ENCODE measurements around the gene PPM1F. TPM values are rescaled to one million over a fixed set of nuclear protein-coding genes. Genes with fewer than 3 reads are reported as not detected.

The PPM1F gene
- total RNA-seq, 1 donor from 2014 or later: 76.0 TPM

- Histone ChIP-seq H3K9me3 (no peaks in the 10 kb centered on the region), H3K27ac (no peak overlapping the region), H3K27me3 (no peaks in the 10 kb centered on the region), H3K4me3 (no peak overlapping the region), H3K36me3 (peaks cover 21 to 37% of the 10 kb centered on the region in 2 donors), H3K4me1 (no peaks in the 10 kb centered on the region)
- TF ChIP-seq CTCF (IDR thresholded peaks at IDR 0.05): no peak
- DNase-seq (ENCODE audit: low spot score in 2 of 2): no peak
- intact Hi-C loops (cut with DNase I): no loop called here
Observed at GRCh38 chr22:21919526-21920307, 32.9 kb downstream of the PPM1F start.

- Histone ChIP-seq H3K9me3 (no peaks in the 10 kb centered on the region), H3K27me3 (no peaks in the 10 kb centered on the region), H3K4me1 (no peaks in the 10 kb centered on the region), H3K27ac (no peak overlapping the region), H3K36me3 (peaks cover 21 to 30% of the 10 kb centered on the region in 2 donors), H3K4me3 (no peak overlapping the region)
- intact Hi-C loops (cut with DNase I): no loop called here
- TF ChIP-seq CTCF (IDR thresholded peaks at IDR 0.05): no peak
- DNase-seq (ENCODE audit: low spot score in 2 of 2): no peak
Observed at GRCh38 chr22:21918466-21919185, 34.0 kb downstream of the PPM1F start.

GRCh38 chr22:21917959-21918261 is 34.7 kb downstream of the PPM1F start:
- Histone ChIP-seq H3K27me3 (no peaks in the 10 kb centered on the region), H3K4me1 (no peaks in the 10 kb centered on the region), H3K27ac (no peak overlapping the region), H3K36me3 (peaks cover 18 to 24% of the 10 kb centered on the region in 2 donors), H3K4me3 (no peak overlapping the region), H3K9me3 (no peaks in the 10 kb centered on the region)
- no peak for TF ChIP-seq CTCF (IDR thresholded peaks at IDR 0.05)
- intact Hi-C loops (cut with DNase I): no loop called here
- no peak for DNase-seq (ENCODE audit: low spot score in 2 of 2)

- Histone ChIP-seq H3K36me3 (peaks cover 12 to 18% of the 10 kb centered on the region in 2 donors), H3K4me3 (no peak overlapping the region), H3K27me3 (no peaks in the 10 kb centered on the region), H3K27ac (no peak overlapping the region), H3K9me3 (no peaks in the 10 kb centered on the region), H3K4me1 (no peaks in the 10 kb centered on the region)
- no peak for TF ChIP-seq CTCF (IDR thresholded peaks at IDR 0.05)
- no peak for DNase-seq (ENCODE audit: low spot score in 2 of 2)
- intact Hi-C loops (cut with DNase I): no loop called here
Observed at GRCh38 chr22:21917181-21917958, 35.3 kb downstream of the PPM1F start.

GRCh38 chr22:21916309-21916918 is 36.2 kb downstream of the PPM1F start:
- no peak for DNase-seq (ENCODE audit: low spot score in 2 of 2)
- no peaks in the 10 kb centered on the region for H3K27me3 ChIP-seq
- TF ChIP-seq CTCF (IDR thresholded peaks at IDR 0.05): no peak
- no peaks in the 10 kb centered on the region for H3K4me1 ChIP-seq
- no peak overlapping the region for H3K27ac ChIP-seq
- H3K4me3 ChIP-seq: no peak overlapping the region
- no peaks in the 10 kb centered on the region for H3K9me3 ChIP-seq
- intact Hi-C loops (cut with DNase I): no loop called here
- peaks cover 12% of the 10 kb centered on the region in 2 donors for H3K36me3 ChIP-seq

All from ascending aorta (tissue), 2 donors.